ENCODE measurements around the gene MUC3A. TPM values are rescaled to one million over a fixed set of nuclear protein-coding genes. Genes with fewer than 3 reads are reported as not detected.

Gene MUC3A
- total and polyA plus RNA-seq, 7 experiments from 2014 or later, result not detected

DNA sequence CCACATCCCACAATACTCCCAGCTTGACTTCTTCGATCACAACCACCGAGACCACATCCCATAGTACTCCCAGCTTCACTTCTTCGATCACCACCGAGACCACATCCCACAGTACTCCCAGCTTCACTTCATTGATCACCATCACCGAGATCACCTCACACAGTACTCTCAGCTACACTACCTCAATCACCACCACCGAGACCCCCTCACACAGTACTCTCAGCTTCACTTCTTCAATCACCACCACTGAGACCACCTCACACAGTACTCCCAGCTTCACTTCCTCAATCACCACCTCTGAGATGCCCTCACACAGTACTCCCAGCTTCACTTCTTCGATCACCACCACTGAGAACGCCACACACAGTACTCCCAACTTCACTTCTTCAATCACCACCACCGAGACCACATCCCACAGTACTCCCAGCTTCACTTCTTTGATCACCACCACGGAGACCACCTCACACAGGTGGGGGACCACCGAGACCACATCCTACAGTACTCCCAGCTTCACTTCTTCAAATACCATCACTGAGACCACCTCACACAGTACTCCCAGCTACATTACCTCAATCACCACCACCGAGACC lies 8.6 kb downstream of the MUC3A start:
- Histone ChIP-seq H3K36me3 (ENCODE audit: control insufficient read depth in 2 of 3, insufficient read depth in 3 of 3, low read length in 3 of 3) (no peaks in the 10 kb centered on the region), H3K27me3 (ENCODE audit: control insufficient read depth in 2 of 2, insufficient read depth in 2 of 2, low read length in 2 of 2) (no peaks in the 10 kb centered on the region), H3K27ac (ENCODE audit: low read depth, low read length) (no peak overlapping the region), H3K9me3 (ENCODE audit: control insufficient read depth in 2 of 3, low read length in 3 of 3) (no peaks in the 10 kb centered on the region), H3K4me3 (ENCODE audit: low read length) (no peak overlapping the region), H3K4me1 (ENCODE audit: control insufficient read depth in 2 of 2, insufficient read depth in 2 of 2, low read length in 2 of 2) (no peaks in the 10 kb centered on the region)
- POLR2A ChIA-PET, result no interaction called here
- ATAC-seq, result no peak
- CTCF ChIA-PET, result interaction anchor here (0.7 kb wide), 1 partner anchor 58 kb away, joined by 5 read pairs; no protein-coding TSS in a partner anchor
- Mint-ChIP-seq H3K4me3 (no peak overlapping the region), H3K27me3 (peaks cover 0 to 5% (median 5%) of the 10 kb centered on the region in 5 donors), H3K9me3 (no peaks in the 10 kb centered on the region), H3K4me1 (no peaks in the 10 kb centered on the region), H3K27ac (no peak overlapping the region), H3K36me3 (no peaks in the 10 kb centered on the region)
- intact Hi-C loops (cut with micrococcal nuclease), result no loop called here
- DNase-seq, result no peak

DNA sequence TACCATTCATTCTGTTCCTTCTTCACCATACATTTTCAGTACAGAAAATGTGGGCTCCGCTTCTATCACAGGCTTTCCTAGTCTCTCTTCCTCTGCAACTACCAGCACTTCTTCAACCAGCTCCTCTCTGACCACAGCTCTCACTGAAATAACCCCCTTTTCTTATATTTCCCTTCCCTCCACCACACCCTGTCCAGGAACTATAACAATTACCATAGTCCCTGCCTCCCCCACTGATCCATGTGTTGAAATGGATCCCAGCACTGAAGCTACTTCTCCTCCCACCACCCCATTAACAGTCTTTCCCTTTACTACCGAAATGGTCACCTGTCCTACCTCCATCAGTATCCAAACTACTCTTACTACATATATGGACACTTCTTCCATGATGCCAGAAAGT lies 10.6 kb downstream of the MUC3A start:
- ChIA-PET CTCF (no interaction called here), POLR2A (no interaction called here)
- Mint-ChIP-seq H3K4me3 (no peak overlapping the region), H3K36me3 (no peaks in the 10 kb centered on the region), H3K9me3 (no peaks in the 10 kb centered on the region), H3K27ac (no peak overlapping the region), H3K27me3 (peaks cover 5 to 24% (median 15%) of the 10 kb centered on the region in 5 donors), H3K4me1 (no peaks in the 10 kb centered on the region)
- Histone ChIP-seq H3K27me3 (ENCODE audit: control insufficient read depth in 2 of 2, insufficient read depth in 2 of 2, low read length in 2 of 2) (peaks cover 0 to 7% of the 10 kb centered on the region in 2 donors), H3K4me3 (ENCODE audit: low read length) (no peak overlapping the region), H3K9me3 (ENCODE audit: control insufficient read depth in 2 of 3, low read length in 3 of 3) (no peaks in the 10 kb centered on the region), H3K4me1 (ENCODE audit: control insufficient read depth in 2 of 2, insufficient read depth in 2 of 2, low read length in 2 of 2) (no peaks in the 10 kb centered on the region), H3K36me3 (ENCODE audit: control insufficient read depth in 2 of 3, insufficient read depth in 3 of 3, low read length in 3 of 3) (no peaks in the 10 kb centered on the region), H3K27ac (ENCODE audit: low read depth, low read length) (no peak overlapping the region)
- ATAC-seq, result no peak
- intact Hi-C loops (cut with micrococcal nuclease), result no loop called here
- DNase-seq, result no peak

DNA sequence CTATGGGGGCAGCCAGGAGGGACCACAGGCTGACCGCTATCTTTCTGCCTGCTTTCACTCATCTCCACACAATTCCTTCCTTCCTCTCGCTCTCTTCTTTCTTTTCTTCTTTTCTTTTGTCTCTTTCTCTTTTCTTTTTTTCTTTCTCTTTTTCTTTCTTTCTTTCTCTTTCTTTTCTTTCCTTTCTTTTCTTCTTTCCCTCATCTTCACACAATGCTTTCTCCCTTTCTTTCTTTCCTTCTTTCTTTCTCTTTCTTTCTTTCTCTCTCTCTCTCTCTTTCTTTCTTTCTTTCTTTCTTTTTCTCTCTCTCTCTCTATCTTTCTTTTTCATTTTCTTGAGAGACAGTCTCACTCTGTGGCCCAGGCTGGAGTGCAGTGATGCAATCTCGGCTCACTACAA lies 13.2 kb downstream of the MUC3A start:
- Histone ChIP-seq H3K36me3 (ENCODE audit: control insufficient read depth in 2 of 3, insufficient read depth in 3 of 3, low read length in 3 of 3) (no peaks in the 10 kb centered on the region), H3K27ac (ENCODE audit: low read depth, low read length) (no peak overlapping the region), H3K4me3 (ENCODE audit: low read length) (no peak overlapping the region), H3K27me3 (ENCODE audit: control insufficient read depth in 2 of 2, insufficient read depth in 2 of 2, low read length in 2 of 2) (peaks cover 12 to 28% of the 10 kb centered on the region in 2 donors), H3K9me3 (ENCODE audit: control insufficient read depth in 2 of 3, low read length in 3 of 3) (no peaks in the 10 kb centered on the region), H3K4me1 (ENCODE audit: control insufficient read depth in 2 of 2, insufficient read depth in 2 of 2, low read length in 2 of 2) (peaks cover 0 to 17% of the 10 kb centered on the region in 2 donors)
- intact Hi-C loops (cut with micrococcal nuclease), result no loop called here
- POLR2A ChIA-PET, result no interaction called here
- Mint-ChIP-seq H3K4me1 (peaks cover 9 to 22% (median 14%) of the 10 kb centered on the region in 7 donors), H3K27ac (no peak overlapping the region), H3K27me3 (peaks cover 26 to 44% (median 37%) of the 10 kb centered on the region in 5 donors), H3K36me3 (no peaks in the 10 kb centered on the region), H3K9me3 (peaks cover 0 to 1% (median 0%) of the 10 kb centered on the region in 11 donors), H3K4me3 (no peak overlapping the region)
- DNase-seq (no peak), ATAC-seq (no peak)
- CTCF ChIA-PET, result no interaction called here

DNA sequence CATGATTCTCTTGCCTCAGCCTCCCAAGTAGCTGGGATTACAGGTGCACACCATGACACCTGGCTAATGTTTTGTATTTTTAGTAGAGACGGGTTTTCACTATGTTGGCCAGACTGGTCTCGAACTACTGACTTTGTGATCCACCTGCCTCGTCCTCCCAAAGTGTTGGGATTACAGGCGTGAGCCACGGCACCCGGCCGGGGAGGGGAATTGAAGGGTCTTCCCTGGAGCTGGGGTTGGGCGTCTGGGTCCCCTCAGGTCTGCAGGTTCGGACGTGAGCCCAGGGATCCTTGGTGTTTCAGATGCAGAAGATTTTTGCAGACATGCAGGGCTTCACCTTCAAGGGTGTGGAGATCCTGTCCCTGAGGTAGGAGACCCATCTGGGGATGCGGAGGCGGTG lies 14.1 kb downstream of the MUC3A start:
- Mint-ChIP-seq H3K9me3 (peaks cover 0 to 1% (median 0%) of the 10 kb centered on the region in 11 donors), H3K36me3 (no peaks in the 10 kb centered on the region), H3K27me3 (peaks cover 34 to 53% (median 45%) of the 10 kb centered on the region in 5 donors), H3K27ac (no peak overlapping the region), H3K4me3 (no peak overlapping the region), H3K4me1 (peaks cover 9 to 24% (median 16%) of the 10 kb centered on the region in 7 donors)
- intact Hi-C loops (cut with micrococcal nuclease), result no loop called here
- DNase-seq (no peak), ATAC-seq (no peak)
- Histone ChIP-seq H3K4me3 (ENCODE audit: low read length) (no peak overlapping the region), H3K27me3 (ENCODE audit: control insufficient read depth in 2 of 2, insufficient read depth in 2 of 2, low read length in 2 of 2) (peaks cover 12 to 33% of the 10 kb centered on the region in 2 donors), H3K9me3 (ENCODE audit: control insufficient read depth in 2 of 3, low read length in 3 of 3) (no peaks in the 10 kb centered on the region), H3K27ac (ENCODE audit: low read depth, low read length) (no peak overlapping the region), H3K4me1 (ENCODE audit: control insufficient read depth in 2 of 2, insufficient read depth in 2 of 2, low read length in 2 of 2) (peaks cover 0 to 17% of the 10 kb centered on the region in 2 donors), H3K36me3 (ENCODE audit: control insufficient read depth in 2 of 3, insufficient read depth in 3 of 3, low read length in 3 of 3) (no peaks in the 10 kb centered on the region)
- ChIA-PET CTCF (no interaction called here), POLR2A (no interaction called here)

DNA sequence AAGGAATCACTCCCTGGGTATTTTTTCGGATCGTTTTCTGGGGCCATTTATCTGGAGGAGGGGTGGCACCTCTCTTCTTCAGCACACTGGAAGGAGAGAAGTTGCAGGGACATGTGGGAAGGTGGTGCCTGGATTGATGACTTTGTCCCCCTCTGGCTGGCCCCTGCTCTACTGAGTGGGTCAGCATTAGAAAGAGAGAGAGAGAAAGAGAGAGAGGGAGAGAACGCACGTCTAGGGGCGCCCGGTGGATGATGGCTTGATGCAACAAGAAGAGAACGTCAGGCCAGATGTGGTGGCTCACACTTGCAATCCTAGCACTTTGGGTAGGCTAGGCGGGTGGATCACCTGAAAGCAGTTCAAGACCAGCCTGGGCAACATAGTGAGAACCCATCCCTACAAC lies 14.5 kb downstream of the MUC3A start:
- intact Hi-C loops (cut with micrococcal nuclease), result no loop called here
- peaks cover 0 to 17% of the 10 kb centered on the region in 2 donors for H3K4me1 ChIP-seq (ENCODE audit: control insufficient read depth in 2 of 2, insufficient read depth in 2 of 2, low read length in 2 of 2)
- ChIA-PET CTCF (no interaction called here), POLR2A (no interaction called here)
- no peaks in the 10 kb centered on the region for H3K36me3 ChIP-seq (ENCODE audit: control insufficient read depth in 2 of 3, insufficient read depth in 3 of 3, low read length in 3 of 3)
- ATAC-seq, result no peak
- H3K9me3 ChIP-seq (ENCODE audit: control insufficient read depth in 2 of 3, low read length in 3 of 3), result no peaks in the 10 kb centered on the region
- Mint-ChIP-seq H3K27me3 (peaks cover 38 to 53% (median 50%) of the 10 kb centered on the region in 5 donors), H3K4me1 (peaks cover 9 to 24% (median 16%) of the 10 kb centered on the region in 7 donors), H3K36me3 (no peaks in the 10 kb centered on the region), H3K27ac (no peak overlapping the region), H3K9me3 (peaks cover 0 to 1% (median 0%) of the 10 kb centered on the region in 11 donors), H3K4me3 (peak overlapping the region in 1 of 10 donors; percentile 42)
- no peak for DNase-seq
- no peak overlapping the region for H3K27ac ChIP-seq (ENCODE audit: low read depth, low read length)
- H3K4me3 ChIP-seq (ENCODE audit: low read length), result no peak overlapping the region
- peaks cover 12 to 33% of the 10 kb centered on the region in 2 donors for H3K27me3 ChIP-seq (ENCODE audit: control insufficient read depth in 2 of 2, insufficient read depth in 2 of 2, low read length in 2 of 2)

DNA sequence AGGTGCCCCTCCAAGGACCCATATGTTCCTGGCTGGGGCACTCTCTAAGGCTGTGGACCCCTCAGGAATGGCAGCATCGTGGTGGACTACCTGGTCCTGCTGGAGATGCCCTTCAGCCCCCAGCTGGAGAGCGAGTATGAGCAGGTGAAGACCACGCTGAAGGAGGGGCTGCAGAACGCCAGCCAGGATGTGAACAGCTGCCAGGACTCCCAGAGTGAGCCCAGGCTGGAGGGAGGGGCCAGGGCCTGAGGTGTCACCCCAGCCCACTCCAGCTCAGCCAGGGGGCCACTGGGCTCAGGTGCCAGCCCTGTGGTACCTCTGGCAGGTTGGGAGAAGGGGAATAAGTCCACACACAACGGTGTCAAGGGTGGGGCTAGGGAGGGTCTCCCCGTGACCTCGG lies 15.3 kb downstream of the MUC3A start:
- Mint-ChIP-seq H3K4me3 (peak overlapping the region in 4 of 10 donors; percentile 3 to 89 (median 74)), H3K4me1 (peaks cover 9 to 24% (median 16%) of the 10 kb centered on the region in 7 donors)

More for the DNA sequence above, 15.3 kb downstream of the MUC3A start:
- ChIA-PET CTCF (no interaction called here), POLR2A (no interaction called here)
- intact Hi-C loops (cut with micrococcal nuclease), result loop anchor here (5.0 kb wide), 3 partner anchors 67 to 113 kb away; partner anchors contain the start of gene ACHE (in 1 of the 2)
- H3K4me1 ChIP-seq (ENCODE audit: control insufficient read depth in 2 of 2, insufficient read depth in 2 of 2, low read length in 2 of 2), result peaks cover 0 to 17% of the 10 kb centered on the region in 2 donors
- peaks cover 0 to 1% (median 0%) of the 10 kb centered on the region in 11 donors for H3K9me3 Mint-ChIP-seq
- H3K27me3 Mint-ChIP-seq, result peaks cover 42 to 59% (median 57%) of the 10 kb centered on the region in 5 donors
- no peak for DNase-seq
- no peaks in the 10 kb centered on the region for H3K36me3 ChIP-seq (ENCODE audit: control insufficient read depth in 2 of 3, insufficient read depth in 3 of 3, low read length in 3 of 3)
- H3K9me3 ChIP-seq (ENCODE audit: control insufficient read depth in 2 of 3, low read length in 3 of 3), result no peaks in the 10 kb centered on the region
- H3K27me3 ChIP-seq (ENCODE audit: control insufficient read depth in 2 of 2, insufficient read depth in 2 of 2, low read length in 2 of 2), result peaks cover 12 to 33% of the 10 kb centered on the region in 2 donors
- no peak for ATAC-seq
- no peak overlapping the region for H3K27ac Mint-ChIP-seq
- no peak overlapping the region for H3K4me3 ChIP-seq (ENCODE audit: low read length)
- H3K36me3 Mint-ChIP-seq, result no peaks in the 10 kb centered on the region
- no peak overlapping the region for H3K27ac ChIP-seq (ENCODE audit: low read depth, low read length)
